ENCODE data around the gene TAC4.

Gene TAC4

DNA sequence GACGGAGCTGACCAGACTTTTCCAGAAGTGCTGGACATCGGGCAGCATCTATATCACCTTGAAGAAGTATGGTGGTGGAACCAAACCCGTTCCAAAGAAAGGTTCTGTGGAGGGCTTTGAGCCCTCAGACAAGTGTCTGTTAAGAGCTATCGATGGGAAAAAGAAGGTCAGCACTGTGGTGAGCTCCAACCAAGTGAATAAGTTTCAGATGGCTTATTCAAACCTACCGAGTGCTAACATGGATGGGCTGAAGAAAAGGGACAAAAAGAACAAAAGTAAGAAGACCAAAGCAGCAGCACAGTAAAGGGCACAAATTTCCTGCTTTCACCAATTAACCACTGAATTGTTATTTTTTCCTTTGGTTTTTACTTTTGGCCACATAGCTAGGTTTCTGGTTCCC is 52.5 kb downstream of the TAC4 start:
- DNase-seq (ENCODE audit: insufficient read length, low spot score): no peak
- FAIRE-seq: no peak
- no peak for TF ChIP-seq TAF1 (IDR thresholded peaks at IDR 0.05; ENCODE audit: low read depth, low read length)
- TF ChIP-seq POLR2A (IDR thresholded peaks at IDR 0.05; ENCODE audit: low read depth, low read length): no peak
- TF ChIP-seq POLR2AphosphoS5 (IDR thresholded peaks at IDR 0.05; ENCODE audit: low read depth, low read length): no peak
- TF ChIP-seq SPI1 (IDR thresholded peaks at IDR 0.05; ENCODE audit: low read depth, low read length): no peak

DNA sequence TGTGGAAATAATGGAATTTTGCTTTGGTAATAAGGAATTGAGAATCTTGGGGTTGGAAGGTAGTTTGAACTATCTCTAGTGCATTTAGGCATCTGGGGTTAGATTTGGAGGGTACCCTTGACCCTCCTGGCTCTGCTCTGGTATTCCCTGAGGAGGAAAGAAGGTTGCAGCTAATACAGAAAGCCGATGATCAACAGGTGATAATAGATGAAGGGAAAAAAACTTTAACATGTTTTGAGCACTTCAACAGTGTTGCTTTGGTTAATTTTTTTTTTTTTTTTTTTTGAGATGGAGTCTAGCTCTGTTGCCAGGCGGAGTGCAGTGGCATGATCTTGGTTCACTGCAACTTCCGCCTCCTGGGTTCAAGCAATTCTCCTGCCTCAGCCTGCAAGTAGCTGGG is 54.6 kb downstream of the TAC4 start:
- TF ChIP-seq TAF1 (IDR thresholded peaks at IDR 0.05; ENCODE audit: low read depth, low read length) (no peak), PAX5 (IDR thresholded peaks at IDR 0.05; ENCODE audit: insufficient read depth, low read length, severe bottlenecking) (no peak), POLR2AphosphoS5 (IDR thresholded peaks at IDR 0.05; ENCODE audit: low read depth, low read length) (no peak), SPI1 (IDR thresholded peaks at IDR 0.05; ENCODE audit: low read depth, low read length) (no peak), POU2F2 (IDR thresholded peaks at IDR 0.05; ENCODE audit: low read depth, low read length) (no peak), POLR2A (IDR thresholded peaks at IDR 0.05; ENCODE audit: low read depth, low read length) (no peak)
- FAIRE-seq: no peak
- DNase-seq (ENCODE audit: insufficient read length, low spot score): no peak

GRCh38 chr17:49789243-49789578 is 58.7 kb downstream of the TAC4 start:
- DNase-seq (ENCODE audit: insufficient read length, low spot score) (peak; percentile 88), FAIRE-seq (no peak)
- no peak for TF ChIP-seq TAF1 (IDR thresholded peaks at IDR 0.05; ENCODE audit: low read depth, low read length)

GRCh38 chr17:49788478-49789242 is 59.2 kb downstream of the TAC4 start, which contains the start of gene KAT7:
TSS of gene KAT7 (plus strand) at chr17:49788681. CDS start at chr17:49788835, 154 bp downstream.
- TF ChIP-seq TAF1 (IDR thresholded peaks at IDR 0.05; ENCODE audit: low read depth, low read length): peak; percentile 87
- no peak for TF ChIP-seq SPI1 (IDR thresholded peaks at IDR 0.05; ENCODE audit: low read depth, low read length)
- peak; percentile 96 for TF ChIP-seq POLR2AphosphoS5 (IDR thresholded peaks at IDR 0.05; ENCODE audit: low read depth, low read length)
- TF ChIP-seq POU2F2 (IDR thresholded peaks at IDR 0.05; ENCODE audit: low read depth, low read length): peak; percentile 62; the same call in 1 of the 2 replicates
- no peak for TF ChIP-seq PAX5 (IDR thresholded peaks at IDR 0.05; ENCODE audit: insufficient read depth, low read length, severe bottlenecking)
- peak; percentile 97 for TF ChIP-seq POLR2A (IDR thresholded peaks at IDR 0.05; ENCODE audit: low read depth, low read length)
- FAIRE-seq (peak; percentile 96), DNase-seq (ENCODE audit: insufficient read length, low spot score) (peak; percentile 62)

All from GM12891 (cell line).